ENCODE results near the gene ZNF730. TPM values are rescaled to one million over a fixed set of nuclear protein-coding genes. Genes with fewer than 3 reads are reported as not detected.

Gene ZNF730
- total and polyA plus RNA-seq, 2 of the 4 experiments (the other 2 are of a cell fraction), result 0.43 to 3.2 TPM

GRCh38 chr19:23095418-23095817 lies 21.4 kb upstream of the ZNF730 start:
- H2AK9ac ChIP-seq (replicated peaks; ENCODE audit: low read depth, low read length, poor library complexity), result no peak overlapping the region
- H2AFZ ChIP-seq (replicated peaks; ENCODE audit: low read length, poor library complexity), result no peak overlapping the region
- 0 out of 2 replicates have a peak, but pooled peaks cover 3% of the 10 kb centered on the region for H3K9me3 ChIP-seq (ENCODE audit: control insufficient read depth, insufficient read depth, low read length)
- no peaks in the 10 kb centered on the region for H3K4me1 ChIP-seq (ENCODE audit: control insufficient read depth, insufficient read depth, low read length)
- no peak overlapping the region for H3K27ac ChIP-seq (ENCODE audit: insufficient read depth, low read length)
- peaks cover 22% of the 10 kb centered on the region for H3K36me3 ChIP-seq (ENCODE audit: control insufficient read depth, insufficient read depth, low read length)
- no peak overlapping the region for H3K23ac ChIP-seq (ENCODE audit: low read depth, low read length)
- ATAC-seq (ENCODE audit: low read depth), result no peak
- H2BK20ac ChIP-seq (ENCODE audit: low read depth, low read length), result no peak overlapping the region
- TF ChIP-seq MXI1 (IDR thresholded peaks at IDR 0.05; ENCODE audit: borderline replicate concordance, low read depth, low read length) (no peak), USF2 (IDR thresholded peaks at IDR 0.05; ENCODE audit: low read depth, low read length) (no peak), SMC3 (IDR thresholded peaks at IDR 0.05; ENCODE audit: low read depth, low read length) (no peak), BHLHE40 (IDR thresholded peaks at IDR 0.05; ENCODE audit: low read depth, low read length) (no peak), CEBPB (IDR thresholded peaks at IDR 0.05; ENCODE audit: low read depth, low read length) (no peak)
- H2BK120ac ChIP-seq (ENCODE audit: low read depth, low read length), result no peak overlapping the region
- H3K4me2 ChIP-seq (ENCODE audit: low read depth, low read length), result no peak overlapping the region
- H3K9ac ChIP-seq (ENCODE audit: low read depth, low read length), result no peak overlapping the region
- no peak overlapping the region for H4K91ac ChIP-seq (ENCODE audit: insufficient read depth, low read depth, low read length)
- in situ Hi-C loops (cut with MboI; ENCODE audit: low sequenced_read_pairs) (no loop called here), dilution Hi-C loops (cut with HindIII; ENCODE audit: low sequenced_read_pairs, unreplicated experiment) (no loop called here), intact Hi-C loops (cut with micrococcal nuclease) (no loop called here)
- no peak overlapping the region for H2BK5ac ChIP-seq (ENCODE audit: low read depth, low read length, poor library complexity, severe bottlenecking)
- H3K18ac ChIP-seq (ENCODE audit: low read depth, low read length), result no peak overlapping the region
- no peaks in the 10 kb centered on the region; the same call in 1 of the 2 replicates for H4K20me1 ChIP-seq (ENCODE audit: insufficient read depth, low read length)
- no peak overlapping the region for H2BK15ac ChIP-seq (ENCODE audit: low read depth, low read length)
- 50% methylated on average over 1 of the region's 1 CpG; no CpG with 5 or more reads in 1 of the 2 experiments for WGBS, 2 experiments (ENCODE audit: extremely low coverage in 2 of 2, insufficient read length in 1 of 2)
- H3K56ac ChIP-seq (ENCODE audit: extremely low read depth, insufficient read depth, low read length), result no peak overlapping the region
- peaks cover 0 to 6% of the 10 kb centered on the region in 2 experiments; a peak in 1 of 4 replicates for H3K79me1 ChIP-seq (ENCODE audit: low read depth in 1 of 2, low read length in 2 of 2)
- no peak for DNase-seq
- no peak overlapping the region for H4K5ac ChIP-seq (ENCODE audit: low read depth, low read length)
- no peak overlapping the region for H3K4me3 ChIP-seq (ENCODE audit: insufficient read depth, low read depth, low read length)
- no peak overlapping the region for H3K14ac ChIP-seq (replicated peaks; ENCODE audit: low read depth, low read length)
- no peaks in the 10 kb centered on the region for H3K27me3 ChIP-seq (ENCODE audit: control insufficient read depth, insufficient read depth, low read length)
- H4K8ac ChIP-seq (ENCODE audit: low read depth in 2 of 2, low read length in 2 of 2), result no peak overlapping the region
- no TSS peak for BruUV-seq (replicated peaks)
- ChIA-PET POLR2A (ENCODE audit: unreplicated experiment) (no interaction called here), CTCF (no interaction called here)
- H3K9me1 ChIP-seq (ENCODE audit: insufficient read depth, low read length), result no peaks in the 10 kb centered on the region; the same call in 1 of the 2 replicates
- H3K4ac ChIP-seq (ENCODE audit: low read depth, low read length), result no peak overlapping the region
- no peak overlapping the region for H2AK5ac ChIP-seq (ENCODE audit: low read depth, low read length)

Measured in IMR-90 (cell line).